ENCODE results near the gene OSBPL2.

DNA sequence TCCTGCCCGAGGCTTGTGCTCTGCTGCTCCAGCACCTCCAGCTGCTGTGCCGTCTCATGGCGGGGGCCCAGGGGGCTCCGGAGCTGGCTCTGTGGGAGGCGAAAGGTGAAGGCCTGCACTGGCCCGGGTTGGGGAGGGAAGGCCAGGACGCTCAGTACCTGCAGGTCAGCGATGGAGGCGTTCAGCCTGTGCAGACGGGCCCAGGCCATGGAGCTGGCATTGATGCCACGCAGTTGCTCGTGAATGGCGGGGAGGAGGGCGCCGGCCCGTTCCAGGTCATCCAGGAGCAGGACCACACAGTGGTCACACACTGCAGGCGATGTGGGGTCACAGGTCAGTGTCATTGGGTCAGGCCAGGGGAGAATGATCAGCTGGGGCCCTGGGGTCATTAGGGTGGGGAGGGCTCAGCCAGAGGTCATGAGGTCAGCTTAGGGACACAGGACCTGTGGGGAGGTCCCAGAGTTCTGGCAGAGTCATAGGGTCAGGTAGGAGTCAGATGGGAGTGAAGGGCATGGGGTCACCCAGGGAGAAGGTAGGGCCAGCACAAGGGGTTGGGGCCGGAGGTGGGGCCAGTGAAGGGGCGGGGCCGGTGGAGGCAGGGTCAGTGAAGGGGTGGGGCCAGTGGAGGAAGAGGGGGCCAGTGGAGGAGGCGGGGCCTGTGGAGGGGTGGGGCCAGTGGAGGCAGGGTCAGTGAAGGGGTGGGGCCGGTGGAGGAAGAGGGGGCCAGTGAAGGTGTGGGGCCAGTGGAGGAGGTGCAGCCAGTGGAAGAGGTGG lies 82.4 kb downstream of the OSBPL2 start:
- TF ChIP-seq POLR2AphosphoS5 (IDR thresholded peaks at IDR 0.05; ENCODE audit: low read depth), result no peak
- TF ChIP-seq, protein P1, sequence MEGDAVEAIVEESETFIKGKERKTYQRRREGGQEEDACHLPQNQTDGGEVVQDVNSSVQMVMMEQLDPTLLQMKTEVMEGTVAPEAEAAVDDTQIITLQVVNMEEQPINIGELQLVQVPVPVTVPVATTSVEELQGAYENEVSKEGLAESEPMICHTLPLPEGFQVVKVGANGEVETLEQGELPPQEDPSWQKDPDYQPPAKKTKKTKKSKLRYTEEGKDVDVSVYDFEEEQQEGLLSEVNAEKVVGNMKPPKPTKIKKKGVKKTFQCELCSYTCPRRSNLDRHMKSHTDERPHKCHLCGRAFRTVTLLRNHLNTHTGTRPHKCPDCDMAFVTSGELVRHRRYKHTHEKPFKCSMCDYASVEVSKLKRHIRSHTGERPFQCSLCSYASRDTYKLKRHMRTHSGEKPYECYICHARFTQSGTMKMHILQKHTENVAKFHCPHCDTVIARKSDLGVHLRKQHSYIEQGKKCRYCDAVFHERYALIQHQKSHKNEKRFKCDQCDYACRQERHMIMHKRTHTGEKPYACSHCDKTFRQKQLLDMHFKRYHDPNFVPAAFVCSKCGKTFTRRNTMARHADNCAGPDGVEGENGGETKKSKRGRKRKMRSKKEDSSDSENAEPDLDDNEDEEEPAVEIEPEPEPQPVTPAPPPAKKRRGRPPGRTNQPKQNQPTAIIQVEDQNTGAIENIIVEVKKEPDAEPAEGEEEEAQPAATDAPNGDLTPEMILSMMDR (conservative IDR thresholded peaks at IDR 0.05; ENCODE audit: low read depth in 2 of 2), result no peak
- TF ChIP-seq ZNF331 (CRISPR knock-in tag; IDR thresholded peaks at IDR 0.05; ENCODE audit: low read depth), result no peak
- TF ChIP-seq EZH2phosphoT487 (IDR thresholded peaks at IDR 0.05; ENCODE audit: unreplicated experiment), result no peak
- TF ChIP-seq CREB1 (CRISPR knock-in tag; IDR thresholded peaks at IDR 0.05; ENCODE audit: low read depth), result no peak
- TF ChIP-seq STAT1 (IDR thresholded peaks at IDR 0.05; ENCODE audit: unreplicated experiment), result no peak
- no peak for TF ChIP-seq JUNB (IDR thresholded peaks at IDR 0.05; ENCODE audit: unreplicated experiment)
- no peak for TF ChIP-seq EZH2 (IDR thresholded peaks at IDR 0.05; ENCODE audit: low read depth, unreplicated experiment)
- TF ChIP-seq, protein P2, sequence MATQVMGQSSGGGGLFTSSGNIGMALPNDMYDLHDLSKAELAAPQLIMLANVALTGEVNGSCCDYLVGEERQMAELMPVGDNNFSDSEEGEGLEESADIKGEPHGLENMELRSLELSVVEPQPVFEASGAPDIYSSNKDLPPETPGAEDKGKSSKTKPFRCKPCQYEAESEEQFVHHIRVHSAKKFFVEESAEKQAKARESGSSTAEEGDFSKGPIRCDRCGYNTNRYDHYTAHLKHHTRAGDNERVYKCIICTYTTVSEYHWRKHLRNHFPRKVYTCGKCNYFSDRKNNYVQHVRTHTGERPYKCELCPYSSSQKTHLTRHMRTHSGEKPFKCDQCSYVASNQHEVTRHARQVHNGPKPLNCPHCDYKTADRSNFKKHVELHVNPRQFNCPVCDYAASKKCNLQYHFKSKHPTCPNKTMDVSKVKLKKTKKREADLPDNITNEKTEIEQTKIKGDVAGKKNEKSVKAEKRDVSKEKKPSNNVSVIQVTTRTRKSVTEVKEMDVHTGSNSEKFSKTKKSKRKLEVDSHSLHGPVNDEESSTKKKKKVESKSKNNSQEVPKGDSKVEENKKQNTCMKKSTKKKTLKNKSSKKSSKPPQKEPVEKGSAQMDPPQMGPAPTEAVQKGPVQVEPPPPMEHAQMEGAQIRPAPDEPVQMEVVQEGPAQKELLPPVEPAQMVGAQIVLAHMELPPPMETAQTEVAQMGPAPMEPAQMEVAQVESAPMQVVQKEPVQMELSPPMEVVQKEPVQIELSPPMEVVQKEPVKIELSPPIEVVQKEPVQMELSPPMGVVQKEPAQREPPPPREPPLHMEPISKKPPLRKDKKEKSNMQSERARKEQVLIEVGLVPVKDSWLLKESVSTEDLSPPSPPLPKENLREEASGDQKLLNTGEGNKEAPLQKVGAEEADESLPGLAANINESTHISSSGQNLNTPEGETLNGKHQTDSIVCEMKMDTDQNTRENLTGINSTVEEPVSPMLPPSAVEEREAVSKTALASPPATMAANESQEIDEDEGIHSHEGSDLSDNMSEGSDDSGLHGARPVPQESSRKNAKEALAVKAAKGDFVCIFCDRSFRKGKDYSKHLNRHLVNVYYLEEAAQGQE (IDR thresholded peaks at IDR 0.05; ENCODE audit: unreplicated experiment), result no peak
- no peak for TF ChIP-seq ZNF114 (CRISPR knock-in tag; IDR thresholded peaks at IDR 0.05)
- TF ChIP-seq, protein P3, sequence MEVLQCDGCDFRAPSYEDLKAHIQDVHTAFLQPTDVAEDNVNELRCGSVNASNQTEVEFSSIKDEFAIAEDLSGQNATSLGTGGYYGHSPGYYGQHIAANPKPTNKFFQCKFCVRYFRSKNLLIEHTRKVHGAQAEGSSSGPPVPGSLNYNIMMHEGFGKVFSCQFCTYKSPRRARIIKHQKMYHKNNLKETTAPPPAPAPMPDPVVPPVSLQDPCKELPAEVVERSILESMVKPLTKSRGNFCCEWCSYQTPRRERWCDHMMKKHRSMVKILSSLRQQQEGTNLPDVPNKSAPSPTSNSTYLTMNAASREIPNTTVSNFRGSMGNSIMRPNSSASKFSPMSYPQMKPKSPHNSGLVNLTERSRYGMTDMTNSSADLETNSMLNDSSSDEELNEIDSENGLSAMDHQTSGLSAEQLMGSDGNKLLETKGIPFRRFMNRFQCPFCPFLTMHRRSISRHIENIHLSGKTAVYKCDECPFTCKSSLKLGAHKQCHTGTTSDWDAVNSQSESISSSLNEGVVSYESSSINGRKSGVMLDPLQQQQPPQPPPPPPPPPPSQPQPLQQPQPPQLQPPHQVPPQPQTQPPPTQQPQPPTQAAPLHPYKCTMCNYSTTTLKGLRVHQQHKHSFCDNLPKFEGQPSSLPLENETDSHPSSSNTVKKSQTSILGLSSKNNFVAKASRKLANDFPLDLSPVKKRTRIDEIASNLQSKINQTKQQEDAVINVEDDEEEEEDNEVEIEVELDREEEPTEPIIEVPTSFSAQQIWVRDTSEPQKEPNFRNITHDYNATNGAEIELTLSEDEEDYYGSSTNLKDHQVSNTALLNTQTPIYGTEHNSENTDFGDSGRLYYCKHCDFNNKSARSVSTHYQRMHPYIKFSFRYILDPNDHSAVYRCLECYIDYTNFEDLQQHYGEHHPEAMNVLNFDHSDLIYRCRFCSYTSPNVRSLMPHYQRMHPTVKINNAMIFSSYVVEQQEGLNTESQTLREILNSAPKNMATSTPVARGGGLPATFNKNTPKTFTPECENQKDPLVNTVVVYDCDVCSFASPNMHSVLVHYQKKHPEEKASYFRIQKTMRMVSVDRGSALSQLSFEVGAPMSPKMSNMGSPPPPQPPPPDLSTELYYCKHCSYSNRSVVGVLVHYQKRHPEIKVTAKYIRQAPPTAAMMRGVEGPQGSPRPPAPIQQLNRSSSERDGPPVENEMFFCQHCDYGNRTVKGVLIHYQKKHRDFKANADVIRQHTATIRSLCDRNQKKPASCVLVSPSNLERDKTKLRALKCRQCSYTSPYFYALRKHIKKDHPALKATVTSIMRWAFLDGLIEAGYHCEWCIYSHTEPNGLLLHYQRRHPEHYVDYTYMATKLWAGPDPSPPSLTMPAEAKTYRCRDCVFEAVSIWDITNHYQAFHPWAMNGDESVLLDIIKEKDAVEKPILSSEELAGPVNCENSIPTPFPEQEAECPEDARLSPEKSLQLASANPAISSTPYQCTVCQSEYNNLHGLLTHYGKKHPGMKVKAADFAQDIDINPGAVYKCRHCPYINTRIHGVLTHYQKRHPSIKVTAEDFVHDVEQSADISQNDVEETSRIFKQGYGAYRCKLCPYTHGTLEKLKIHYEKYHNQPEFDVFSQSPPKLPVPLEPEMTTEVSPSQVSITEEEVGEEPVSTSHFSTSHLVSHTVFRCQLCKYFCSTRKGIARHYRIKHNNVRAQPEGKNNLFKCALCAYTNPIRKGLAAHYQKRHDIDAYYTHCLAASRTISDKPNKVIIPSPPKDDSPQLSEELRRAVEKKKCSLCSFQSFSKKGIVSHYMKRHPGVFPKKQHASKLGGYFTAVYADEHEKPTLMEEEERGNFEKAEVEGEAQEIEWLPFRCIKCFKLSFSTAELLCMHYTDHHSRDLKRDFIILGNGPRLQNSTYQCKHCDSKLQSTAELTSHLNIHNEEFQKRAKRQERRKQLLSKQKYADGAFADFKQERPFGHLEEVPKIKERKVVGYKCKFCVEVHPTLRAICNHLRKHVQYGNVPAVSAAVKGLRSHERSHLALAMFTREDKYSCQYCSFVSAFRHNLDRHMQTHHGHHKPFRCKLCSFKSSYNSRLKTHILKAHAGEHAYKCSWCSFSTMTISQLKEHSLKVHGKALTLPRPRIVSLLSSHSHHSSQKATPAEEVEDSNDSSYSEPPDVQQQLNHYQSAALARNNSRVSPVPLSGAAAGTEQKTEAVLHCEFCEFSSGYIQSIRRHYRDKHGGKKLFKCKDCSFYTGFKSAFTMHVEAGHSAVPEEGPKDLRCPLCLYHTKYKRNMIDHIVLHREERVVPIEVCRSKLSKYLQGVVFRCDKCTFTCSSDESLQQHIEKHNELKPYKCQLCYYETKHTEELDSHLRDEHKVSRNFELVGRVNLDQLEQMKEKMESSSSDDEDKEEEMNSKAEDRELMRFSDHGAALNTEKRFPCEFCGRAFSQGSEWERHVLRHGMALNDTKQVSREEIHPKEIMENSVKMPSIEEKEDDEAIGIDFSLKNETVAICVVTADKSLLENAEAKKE (CRISPR knock-in tag; IDR thresholded peaks at IDR 0.05), result no peak
- TF ChIP-seq, protein P4, sequence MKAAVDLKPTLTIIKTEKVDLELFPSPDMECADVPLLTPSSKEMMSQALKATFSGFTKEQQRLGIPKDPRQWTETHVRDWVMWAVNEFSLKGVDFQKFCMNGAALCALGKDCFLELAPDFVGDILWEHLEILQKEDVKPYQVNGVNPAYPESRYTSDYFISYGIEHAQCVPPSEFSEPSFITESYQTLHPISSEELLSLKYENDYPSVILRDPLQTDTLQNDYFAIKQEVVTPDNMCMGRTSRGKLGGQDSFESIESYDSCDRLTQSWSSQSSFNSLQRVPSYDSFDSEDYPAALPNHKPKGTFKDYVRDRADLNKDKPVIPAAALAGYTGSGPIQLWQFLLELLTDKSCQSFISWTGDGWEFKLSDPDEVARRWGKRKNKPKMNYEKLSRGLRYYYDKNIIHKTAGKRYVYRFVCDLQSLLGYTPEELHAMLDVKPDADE (IDR thresholded peaks at IDR 0.05), result no peak
- no peak for TF ChIP-seq NANOG (IDR thresholded peaks at IDR 0.05; ENCODE audit: borderline replicate concordance)

All from GM23338 (cell line).